PC-3 (cell line): ENCODE data around the gene EXOSC9.

Experiments used
- EZH2 ChIP-seq: fragments of 300-600 bp; sonication (generic); IDR thresholded peaks from one replicate; pipeline ENCODE4 v1.6.1; 2017; ENCODE audit warnings: antibody characterized with exemption, mild to moderate bottlenecking, low read length; ENCODE audit not compliant: unreplicated experiment
- EZH2phosphoT487 ChIP-seq: fragments of 300-600 bp; sonication (generic); IDR thresholded peaks from 2 replicates; pipeline ENCODE4 v1.6.1; 2018; ENCODE audit warnings: mild to moderate bottlenecking, antibody characterized with exemption, low read length, borderline replicate concordance
- TF ChIP-seq, protein P1 (sequence below): fragments of 300-600 bp; sonication (generic); conservative IDR thresholded peaks from 2 replicates; pipeline ENCODE4 v1.5.1; 2017; ENCODE audit warnings: antibody characterized with exemption, low read depth, mild to moderate bottlenecking, low read length

DNA sequence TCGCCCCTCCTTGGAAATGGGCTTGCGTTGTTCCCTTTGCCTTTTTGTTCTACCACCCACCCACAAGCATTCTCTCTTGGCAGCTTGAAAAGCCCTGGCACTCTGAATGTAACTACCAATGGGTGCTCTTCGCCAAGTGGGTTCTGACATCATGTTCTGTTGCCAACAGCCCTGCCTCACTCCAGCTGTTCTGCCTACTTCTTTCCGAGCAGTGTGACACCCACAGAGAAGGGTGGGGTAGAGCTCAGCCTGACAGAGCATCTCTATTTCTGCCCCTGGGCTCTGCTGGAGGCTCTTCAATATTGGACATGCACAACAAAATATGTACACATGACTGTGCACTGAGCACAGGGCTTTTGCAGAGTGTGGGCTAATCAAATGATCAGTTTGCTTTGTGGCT is 15.6 kb upstream of the EXOSC9 start:
- no peak for TF ChIP-seq EZH2
- TF ChIP-seq, protein P1, sequence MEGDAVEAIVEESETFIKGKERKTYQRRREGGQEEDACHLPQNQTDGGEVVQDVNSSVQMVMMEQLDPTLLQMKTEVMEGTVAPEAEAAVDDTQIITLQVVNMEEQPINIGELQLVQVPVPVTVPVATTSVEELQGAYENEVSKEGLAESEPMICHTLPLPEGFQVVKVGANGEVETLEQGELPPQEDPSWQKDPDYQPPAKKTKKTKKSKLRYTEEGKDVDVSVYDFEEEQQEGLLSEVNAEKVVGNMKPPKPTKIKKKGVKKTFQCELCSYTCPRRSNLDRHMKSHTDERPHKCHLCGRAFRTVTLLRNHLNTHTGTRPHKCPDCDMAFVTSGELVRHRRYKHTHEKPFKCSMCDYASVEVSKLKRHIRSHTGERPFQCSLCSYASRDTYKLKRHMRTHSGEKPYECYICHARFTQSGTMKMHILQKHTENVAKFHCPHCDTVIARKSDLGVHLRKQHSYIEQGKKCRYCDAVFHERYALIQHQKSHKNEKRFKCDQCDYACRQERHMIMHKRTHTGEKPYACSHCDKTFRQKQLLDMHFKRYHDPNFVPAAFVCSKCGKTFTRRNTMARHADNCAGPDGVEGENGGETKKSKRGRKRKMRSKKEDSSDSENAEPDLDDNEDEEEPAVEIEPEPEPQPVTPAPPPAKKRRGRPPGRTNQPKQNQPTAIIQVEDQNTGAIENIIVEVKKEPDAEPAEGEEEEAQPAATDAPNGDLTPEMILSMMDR = no peak
- no peak for TF ChIP-seq EZH2phosphoT487
